B cell (primary cell): ENCODE data around the gene TMEM120B. TPM values are rescaled to one million over a fixed set of nuclear protein-coding genes. Genes with fewer than 3 reads are reported as not detected.

Source experiments
- ATAC-seq: fragments of 200-7000 bp; cut with Tn5 transposase; one replicate; pipeline ENCODE4 v1.10.0; 2021; ENCODE audit warnings: low read depth, mild to moderate bottlenecking, moderate number of reproducible peaks, moderate library complexity
- CTCF ChIA-PET: fragments of 350-600 bp; sonication (Branson Sonifier 250); formaldehyde crosslinking; loops from one replicate; lab custom pipeline; 2021; ENCODE audit warnings: antibody characterized with exemption, inconsistent platforms; lab: Charles Lee
- POLR2A ChIA-PET: fragments of 350-600 bp; sonication (Branson Sonifier 250); formaldehyde crosslinking; loops from one replicate; lab custom pipeline; 2021; ENCODE audit warnings: antibody characterized with exemption; lab: Charles Lee
- DNase-seq: peaks from one replicate; pipeline ENCODE4 v3.0.0; 2013
- H2AFZ ChIP-seq: 2 replicates; pipeline ENCODE4 v1.6.1; 2012; ENCODE audit warnings: mild to moderate bottlenecking, low read depth, low read length; ENCODE audit not compliant: insufficient read depth, poor library complexity, severe bottlenecking
- H3K27ac ChIP-seq, 2 donors: 1 replicate in 1 of 2; 2 replicates in 1 of 2; pipeline ENCODE4 v1.5.1; 2012 to 2013; ENCODE audit warnings: low read length in 2 of 2, mild to moderate bottlenecking in 2 of 2, moderate library complexity in 1 of 2
- H3K27me3 ChIP-seq, 4 experiments: fragments of 200-600 bp in 1 of 4; sonication (generic) in 1 of 4; replicated peaks in 1 of 4; 1 replicate in 2 of 4; 2 replicates in 2 of 4; pipeline versions ENCODE4 v1.6.1 to v1.7.0; 2013 to 2016; ENCODE audit warnings: low read length in 3 of 4, mild to moderate bottlenecking in 2 of 4, mixed read lengths in 1 of 4, moderate library complexity in 1 of 4; ENCODE audit not compliant: insufficient read depth in 4 of 4, control insufficient read depth in 3 of 4; ENCODE audit errors: control extremely low read depth in 1 of 4
- H3K36me3 ChIP-seq, 2 experiments: replicated peaks in 1 of 2; 1 replicate in 1 of 2; 2 replicates in 1 of 2; pipeline versions ENCODE4 v1.6.1 to v1.7.1; 2013; ENCODE audit warnings: low read length in 1 of 2; ENCODE audit not compliant: insufficient read depth in 2 of 2, control insufficient read depth in 1 of 2; ENCODE audit errors: control extremely low read depth in 1 of 2, extremely low read depth in 1 of 2
- H3K4me1 ChIP-seq, 2 donors: fragments of 200-600 bp in 1 of 2; sonication (generic) in 1 of 2; 1 replicate in 1 of 2; 2 replicates in 1 of 2; pipeline versions ENCODE4 v1.5.1 to v1.6.1; 2013 to 2017; ENCODE audit warnings: low read length in 2 of 2; ENCODE audit not compliant: control insufficient read depth in 2 of 2, insufficient read depth in 2 of 2
- H3K4me2 ChIP-seq: replicated peaks from 2 replicates; pipeline ENCODE3; 2012; ENCODE audit warnings: mild to moderate bottlenecking, low read depth, low read length; ENCODE audit not compliant: poor library complexity, severe bottlenecking
- H3K4me3 ChIP-seq, 5 experiments: fragments of 200-600 bp in 1 of 5; sonication (generic) in 1 of 5; 1 replicate in 3 of 5; 2 replicates in 2 of 5; pipeline versions ENCODE4 v1.5.1 to v1.7.0; 2011 to 2016; ENCODE audit warnings: low read length in 4 of 5, mild to moderate bottlenecking in 4 of 5, low read depth in 2 of 5, control low read depth in 1 of 5, moderate library complexity in 1 of 5; ENCODE audit not compliant: insufficient read depth in 1 of 5; ENCODE audit errors: control extremely low read depth in 1 of 5, extremely low read depth in 1 of 5
- H3K79me2 ChIP-seq: fragments of 200-600 bp; sonication (generic); one replicate; pipeline ENCODE4 v1.6.0; 2016; ENCODE audit warnings: low read length; ENCODE audit not compliant: control insufficient read depth, insufficient read depth
- H3K9ac ChIP-seq: fragments of 200-600 bp; sonication (generic); 2 replicates; pipeline ENCODE4 v1.6.1; 2017; ENCODE audit warnings: mild to moderate bottlenecking, low read length, moderate library complexity
- H3K9me3 ChIP-seq, 3 donors: one replicate each; pipeline versions ENCODE4 v1.6.1 to v1.7.1; 2013; ENCODE audit warnings: low read length in 2 of 3; ENCODE audit not compliant: control insufficient read depth in 2 of 3, insufficient read depth in 1 of 3; ENCODE audit errors: control extremely low read depth in 1 of 3
- H4K20me1 ChIP-seq: 2 replicates; pipeline ENCODE4 v1.6.0; 2012; ENCODE audit warnings: mild to moderate bottlenecking, low read length; ENCODE audit not compliant: insufficient read depth, control insufficient read depth, poor library complexity, severe bottlenecking
- H3K27ac Mint-ChIP-seq: one replicate; pipeline ENCODE4 v1.8.0; 2021; ENCODE audit warnings: mixed read lengths
- H3K27me3 Mint-ChIP-seq: one replicate; pipeline ENCODE4 v1.8.0; 2021; ENCODE audit warnings: mixed read lengths
- H3K4me1 Mint-ChIP-seq: one replicate; pipeline ENCODE4 v1.8.0; 2021; ENCODE audit warnings: mixed read lengths
- H3K4me3 Mint-ChIP-seq: one replicate; pipeline ENCODE4 v1.8.0; 2021; ENCODE audit warnings: mixed read lengths
- H3K9me3 Mint-ChIP-seq: one replicate; pipeline ENCODE4 v1.8.0; 2022; ENCODE audit warnings: mixed read lengths; ENCODE audit not compliant: insufficient read depth
- CTCF ChIP-seq: fragments of 200-600 bp; IDR thresholded peaks from one replicate; pipeline ENCODE4 v1.8.0; 2022; ENCODE audit warnings: antibody characterized with exemption, mild to moderate bottlenecking
- EZH2 ChIP-seq: IDR thresholded peaks from 2 replicates; pipeline ENCODE4 v1.6.1; 2012; ENCODE audit warnings: borderline replicate concordance, low read depth, mild to moderate bottlenecking, moderate library complexity, low read length; ENCODE audit not compliant: insufficient read depth, poor library complexity, severe bottlenecking
- WGBS: methylation state at CpG from one replicate; pipeline ENCODE4 v1.1.5; 2013; ENCODE audit warnings: missing lambda C conversion rate; ENCODE audit not compliant: insufficient coverage; 5-methylcytosine and 5-hydroxymethylcytosine counted together
- intact Hi-C: fragments of 100-400 bp; cut with micrococcal nuclease; formaldehyde crosslinking; loops from one replicate; pipeline ENCODE4 v1.10.0; 2022
- polyA plus RNA-seq: library from polyadenylated mRNA; depleted of rRNA; stranded (reverse); fragments of >200 nt; gene quantifications from 2 replicates; pipeline ENCODE4 v1.2.3, GENCODE V29; 2012
- total RNA-seq, 2 donors: library from RNA; stranded (reverse); fragments of 120-200 nt in 1 of 2; gene quantifications; 1 replicate in 1 of 2; 2 replicates in 1 of 2; pipeline versions ENCODE4 v1.2.3 to v1.2.4, GENCODE V29; 2013 to 2022

Gene TMEM120B
- total and polyA plus RNA-seq, 2 donors (not counting 1 experiment from before 2014, with no cell fraction given) = 9.2 to 9.7 TPM

GRCh38 chr12:121776190-121777098 is 63.9 kb downstream of the TMEM120B start:
- TF ChIP-seq CTCF (peak; percentile 88), EZH2 (no peak)
- 14% methylated on average over 15 of the region's 24 CpGs for WGBS
- Histone ChIP-seq H3K27me3 (no peaks in the 10 kb centered on the region), H3K4me1 (peaks cover 22 to 37% of the 10 kb centered on the region in 2 donors), H3K79me2 (peaks cover 64% of the 10 kb centered on the region), H3K36me3 (peaks cover 0 to 38% of the 10 kb centered on the region in 2 experiments), H3K27ac (no peak overlapping the region), H3K9ac (no peak overlapping the region), H2AFZ (no peak overlapping the region), H3K4me2 (peak overlapping the region; percentile 66), H3K4me3 (no peak overlapping the region), H3K9me3 (no peaks in the 10 kb centered on the region), H4K20me1 (peaks cover 13% of the 10 kb centered on the region)
- intact Hi-C loops = loop anchor here (1.0 to 5.0 kb wide), 2 partner anchors 18 to 36 kb away; no protein-coding TSS in a partner anchor
- H3K27me3 Mint-ChIP-seq = no peaks in the 10 kb centered on the region
- peak overlapping the region; percentile 77 for H3K27ac Mint-ChIP-seq
- no peak overlapping the region for H3K4me3 Mint-ChIP-seq
- POLR2A ChIA-PET = interaction anchor here (0.6 to 3.4 kb wide), 5 partner anchors 11 to 780 kb away, joined by 3 to 37 read pairs (median 3); partner anchors contain the start of gene RHOF
- DNase-seq (peak; percentile 90), ATAC-seq (peak; percentile 55)
- H3K4me1 Mint-ChIP-seq = peaks cover 24% of the 10 kb centered on the region
- H3K9me3 Mint-ChIP-seq = no peaks in the 10 kb centered on the region
- CTCF ChIA-PET = interaction anchor here (0.7 to 33.5 kb wide), 7 partner anchors 26 to 117 kb away, joined by 3 to 1947 read pairs (median 4); partner anchors contain the start of genes PSMD9, RHOF, SETD1B and TMEM120B
